KBM-7 (cell line): ENCODE measurements around the gene PCGF3.

Experiments used
- DNase-seq: peaks from one replicate; pipeline ENCODE4 v3.0.0-alpha.2; 2015
- in situ Hi-C: fragments of 300-500 bp; cut with MboI; formaldehyde crosslinking; loops from 2 replicates; pipeline ENCODE4 v1.14.3; 2020; ENCODE audit warnings: low sequenced_read_pairs, low pct_unique_long_range_greater_than_20kb, mixed read lengths

The PCGF3 gene, protein sequence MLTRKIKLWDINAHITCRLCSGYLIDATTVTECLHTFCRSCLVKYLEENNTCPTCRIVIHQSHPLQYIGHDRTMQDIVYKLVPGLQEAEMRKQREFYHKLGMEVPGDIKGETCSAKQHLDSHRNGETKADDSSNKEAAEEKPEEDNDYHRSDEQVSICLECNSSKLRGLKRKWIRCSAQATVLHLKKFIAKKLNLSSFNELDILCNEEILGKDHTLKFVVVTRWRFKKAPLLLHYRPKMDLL

DNA sequence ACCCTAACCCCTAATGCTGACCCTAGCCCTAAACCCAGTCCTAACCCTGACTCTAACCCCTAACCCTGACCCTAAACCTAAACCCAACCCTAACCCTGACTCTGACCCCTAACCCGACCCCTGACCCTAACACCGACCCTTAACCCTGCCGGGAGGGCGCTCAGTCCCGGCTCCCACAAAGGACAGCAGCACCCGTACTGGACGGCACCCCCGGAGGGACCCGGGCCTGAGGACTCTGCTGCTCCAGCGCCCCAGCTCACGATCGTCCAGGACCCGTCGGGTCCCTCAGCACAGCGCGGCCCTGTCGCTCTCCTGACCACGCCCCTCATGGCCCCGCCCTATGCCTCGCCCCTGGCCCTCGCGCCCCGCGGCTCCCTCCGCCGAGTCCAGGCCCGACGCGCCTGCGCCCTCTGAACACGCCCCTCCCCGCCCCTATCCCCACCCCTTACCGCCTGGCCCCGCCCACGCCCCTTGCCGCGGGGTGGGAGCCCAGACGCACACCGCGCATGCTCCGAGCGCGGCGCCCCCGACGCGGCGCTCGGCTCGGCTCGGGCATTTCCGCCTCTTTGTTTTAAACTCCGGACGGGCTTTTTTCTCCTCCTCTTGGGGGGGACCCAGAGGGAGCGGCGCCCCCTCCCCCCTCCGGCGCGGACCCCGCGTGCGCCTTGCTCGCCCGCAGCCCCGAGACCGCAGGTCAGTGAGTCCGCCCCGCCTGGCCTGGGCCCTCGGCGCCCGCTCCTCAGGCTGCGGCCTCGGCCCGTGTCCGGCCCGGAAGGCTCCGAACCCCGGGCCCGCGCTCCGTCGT lies at the start of gene PCGF3:
Gene PCGF3, plus strand, starts transcription at position 555 of the 805 bp plus-strand sequence. CDS start 27,849 bp downstream, outside the sequence.
- DNase-seq = peak; percentile 79
- in situ Hi-C loops = no loop called here

DNA sequence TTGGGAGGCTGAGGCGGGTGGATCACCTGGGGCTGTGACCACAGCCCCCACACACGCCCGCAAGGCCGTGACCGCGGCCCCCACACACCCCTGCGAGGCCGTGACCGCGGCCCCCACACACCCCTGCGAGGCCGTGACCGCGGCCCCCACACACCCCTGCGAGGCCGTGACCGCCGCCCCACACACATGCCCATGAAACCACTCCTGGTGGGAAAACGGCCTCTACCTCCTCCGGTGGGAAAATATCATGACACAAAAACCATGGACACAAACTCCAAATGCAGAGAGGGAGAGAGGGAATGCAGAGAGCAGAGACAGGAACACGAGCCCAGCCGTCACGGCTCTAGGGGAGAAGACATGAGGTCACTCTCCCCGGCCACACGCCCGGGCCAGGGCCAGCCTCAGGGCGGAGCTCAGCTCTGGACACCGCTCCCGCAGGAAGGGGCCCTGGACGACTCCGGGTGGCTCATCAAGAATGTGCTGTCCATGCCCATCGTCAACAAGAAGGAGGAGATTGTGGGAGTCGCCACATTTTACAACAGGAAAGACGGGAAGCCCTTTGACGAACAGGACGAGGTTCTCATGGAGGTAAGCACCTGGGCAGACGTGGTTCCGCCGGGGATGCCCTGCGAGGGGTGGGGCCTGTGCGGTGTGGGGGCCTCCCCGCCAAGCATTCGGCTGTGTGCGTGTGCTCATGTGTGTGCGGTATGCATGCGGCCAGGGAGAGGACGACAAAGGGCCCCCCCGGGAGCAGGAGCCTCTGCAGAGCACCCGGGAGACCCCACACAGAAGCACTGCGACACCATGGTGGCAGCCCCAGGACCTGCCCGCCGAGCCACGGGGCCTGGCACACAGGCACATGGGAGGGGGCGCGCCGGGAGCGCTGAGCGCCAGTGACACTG lies 48.9 kb upstream of the PCGF3 start:
- in situ Hi-C loops = no loop called here

DNA sequence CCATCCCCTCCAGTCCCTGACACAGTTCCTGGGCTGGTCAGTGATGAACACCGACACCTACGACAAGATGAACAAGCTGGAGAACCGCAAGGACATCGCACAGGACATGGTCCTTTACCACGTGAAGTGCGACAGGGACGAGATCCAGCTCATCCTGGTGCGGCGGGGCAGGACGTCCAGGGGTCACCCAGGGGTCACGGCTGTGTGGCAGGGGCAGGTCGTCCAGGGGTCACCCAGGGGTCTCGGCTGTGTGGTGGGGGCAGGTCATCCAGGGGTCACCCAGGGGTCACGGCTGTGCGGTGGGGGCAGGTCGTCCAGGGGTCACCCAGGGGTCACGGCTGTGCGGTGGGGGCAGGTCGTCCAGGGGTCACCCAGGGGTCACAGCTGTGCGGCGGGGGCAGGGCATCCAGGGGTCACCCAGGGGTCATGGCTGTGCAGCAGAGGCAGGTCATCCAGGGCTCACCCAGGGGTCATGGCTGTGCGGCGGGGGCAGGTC lies 48.2 kb upstream of the PCGF3 start:
- in situ Hi-C loops = no loop called here
- DNase-seq = no peak

More for the DNA sequence above, 48.9 kb upstream of the PCGF3 start:
- no peak for DNase-seq

DNA sequence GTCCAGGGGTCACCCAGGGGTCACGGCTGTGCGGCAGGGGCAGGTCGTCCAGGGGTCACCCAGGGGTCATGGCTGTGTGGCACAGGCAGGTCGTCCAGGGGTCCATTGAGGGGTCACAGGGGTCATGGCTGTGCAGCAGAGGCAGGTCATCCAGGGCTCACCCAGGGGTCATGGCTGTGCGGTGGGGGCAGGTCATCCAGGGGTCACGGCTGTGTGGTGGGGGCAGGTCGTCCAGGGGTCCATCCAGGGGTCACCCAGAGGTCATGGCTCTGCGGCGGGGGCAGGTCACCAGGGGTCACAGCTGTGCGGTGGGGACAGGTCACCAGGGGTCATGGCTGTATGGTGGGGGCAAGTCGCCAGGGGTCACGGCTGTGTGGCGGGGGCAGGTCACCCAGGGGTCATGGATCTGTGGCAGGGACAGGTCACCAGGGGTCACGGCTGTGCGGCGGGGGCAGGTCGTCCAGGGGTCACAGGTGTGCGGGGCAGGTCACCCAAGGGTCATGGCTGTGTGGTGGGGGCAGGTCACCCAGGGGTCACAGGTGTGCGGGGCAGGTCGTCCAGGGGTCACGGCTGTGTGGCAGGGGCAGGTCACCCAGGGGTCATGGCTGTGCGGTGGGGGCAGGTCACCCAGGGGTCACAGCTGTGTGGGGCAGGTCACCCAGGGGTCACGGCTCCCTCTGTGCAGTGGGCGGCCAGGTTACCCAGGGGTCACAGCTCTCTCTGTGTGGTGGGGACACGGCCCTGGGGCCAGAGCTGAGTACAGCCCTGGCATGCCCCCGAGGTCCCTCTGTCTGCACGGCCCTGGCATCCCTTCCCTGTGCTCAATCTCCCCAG lies 47.6 kb upstream of the PCGF3 start:
- in situ Hi-C loops = no loop called here
- DNase-seq = no peak

DNA sequence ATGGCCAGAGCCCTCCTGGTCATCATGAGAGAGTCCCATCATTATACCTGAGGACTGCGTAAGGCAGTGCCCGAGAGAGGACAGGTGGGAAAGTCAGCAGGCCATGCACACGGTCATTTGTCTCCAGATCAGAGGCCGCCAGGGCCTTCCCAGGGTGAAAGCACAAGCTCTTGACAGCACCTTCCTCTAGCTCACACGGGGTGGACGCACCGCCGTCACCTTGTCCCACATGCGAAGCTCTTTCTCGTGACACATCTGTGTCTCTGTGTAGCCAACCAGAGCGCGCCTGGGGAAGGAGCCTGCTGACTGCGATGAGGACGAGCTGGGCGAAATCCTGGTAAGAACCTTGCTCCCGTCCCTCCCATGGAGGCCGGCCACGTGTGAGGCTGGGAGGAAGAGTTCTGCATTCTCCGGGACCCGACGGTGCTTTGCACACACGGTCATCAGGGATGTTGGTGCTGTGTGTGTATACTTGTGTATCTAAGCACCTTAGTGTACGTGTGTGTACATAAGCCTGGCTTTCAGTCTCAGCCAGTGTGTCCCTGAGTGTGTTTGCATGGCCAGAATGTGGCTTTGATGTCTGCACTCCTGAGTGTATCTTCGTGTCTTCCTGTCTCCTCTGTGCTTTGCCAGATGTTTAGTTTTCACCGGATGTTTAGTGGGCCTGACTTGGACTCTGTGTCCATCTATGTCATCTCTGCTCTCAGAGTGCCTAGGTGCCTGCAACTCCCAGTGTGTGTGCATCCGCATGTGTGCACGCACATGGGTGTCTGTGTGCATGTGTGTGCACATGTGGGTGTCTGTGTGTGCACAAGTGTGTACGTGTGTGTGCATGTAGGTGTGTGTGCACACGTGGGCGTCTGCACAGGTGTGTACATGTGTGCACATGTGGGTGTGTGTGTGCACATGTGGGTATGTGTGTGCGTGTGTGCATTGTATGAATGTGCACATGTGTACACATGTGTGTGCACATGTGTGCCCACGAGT lies 46.7 kb upstream of the PCGF3 start:
- DNase-seq = no peak
- in situ Hi-C loops = no loop called here

DNA sequence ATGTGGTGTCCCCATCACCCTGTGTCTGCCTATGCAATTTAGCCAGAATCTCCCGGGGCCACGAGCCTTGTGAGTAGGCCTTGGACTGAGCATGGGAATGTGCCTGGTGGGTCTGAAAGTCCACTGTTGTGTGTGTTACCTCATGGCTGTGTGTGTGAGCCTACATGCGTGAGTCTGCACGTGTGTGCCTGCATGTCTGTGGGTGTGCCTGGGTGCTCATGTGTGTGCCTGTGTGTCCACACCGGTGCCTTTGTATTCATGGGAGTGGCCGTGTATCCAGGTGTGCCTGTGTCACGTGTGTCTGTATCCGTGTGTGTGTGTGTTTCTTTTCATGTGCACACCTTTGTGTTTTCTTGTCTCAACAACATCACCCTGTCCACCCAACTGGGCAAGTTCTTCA lies 45.8 kb upstream of the PCGF3 start:
- DNase-seq = no peak
- in situ Hi-C loops = no loop called here

DNA sequence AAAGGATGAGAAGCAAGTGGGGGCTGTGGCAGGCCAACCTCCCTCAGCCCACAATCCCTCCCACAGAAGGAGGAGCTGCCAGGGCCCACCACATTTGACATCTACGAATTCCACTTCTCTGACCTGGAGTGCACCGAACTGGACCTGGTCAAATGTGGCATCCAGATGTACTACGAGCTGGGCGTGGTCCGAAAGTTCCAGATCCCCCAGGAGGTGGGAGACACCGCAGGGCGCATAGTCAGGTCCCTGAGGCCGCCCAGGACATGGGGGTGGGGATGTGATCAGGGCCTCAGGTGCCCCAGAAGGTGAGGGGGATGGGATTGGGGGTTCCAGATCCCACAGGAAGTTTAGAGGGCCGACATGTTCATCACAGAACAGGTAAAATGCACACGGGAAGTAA lies 45.2 kb upstream of the PCGF3 start:
- in situ Hi-C loops = no loop called here
- DNase-seq = no peak

DNA sequence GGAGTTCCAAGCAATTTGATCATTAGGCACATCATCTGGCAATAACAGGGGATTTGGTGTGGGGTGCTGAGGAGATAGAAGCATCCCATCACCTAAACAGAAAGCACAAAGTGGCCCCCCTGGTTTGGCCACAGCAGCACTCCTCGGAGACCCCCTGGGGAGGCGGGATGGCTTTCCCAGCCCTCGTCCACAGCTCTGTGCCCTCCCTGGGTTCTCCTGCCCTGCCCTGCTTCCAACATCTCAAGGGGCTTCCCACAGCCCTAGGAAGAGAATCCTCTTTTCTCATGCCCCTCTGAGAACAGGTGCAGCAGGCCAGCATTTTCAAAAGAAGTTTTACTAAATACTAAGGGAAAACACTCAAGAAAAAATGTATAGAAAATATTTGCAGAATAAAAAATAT lies 44.4 kb upstream of the PCGF3 start:
- in situ Hi-C loops = no loop called here
- no peak for DNase-seq

DNA sequence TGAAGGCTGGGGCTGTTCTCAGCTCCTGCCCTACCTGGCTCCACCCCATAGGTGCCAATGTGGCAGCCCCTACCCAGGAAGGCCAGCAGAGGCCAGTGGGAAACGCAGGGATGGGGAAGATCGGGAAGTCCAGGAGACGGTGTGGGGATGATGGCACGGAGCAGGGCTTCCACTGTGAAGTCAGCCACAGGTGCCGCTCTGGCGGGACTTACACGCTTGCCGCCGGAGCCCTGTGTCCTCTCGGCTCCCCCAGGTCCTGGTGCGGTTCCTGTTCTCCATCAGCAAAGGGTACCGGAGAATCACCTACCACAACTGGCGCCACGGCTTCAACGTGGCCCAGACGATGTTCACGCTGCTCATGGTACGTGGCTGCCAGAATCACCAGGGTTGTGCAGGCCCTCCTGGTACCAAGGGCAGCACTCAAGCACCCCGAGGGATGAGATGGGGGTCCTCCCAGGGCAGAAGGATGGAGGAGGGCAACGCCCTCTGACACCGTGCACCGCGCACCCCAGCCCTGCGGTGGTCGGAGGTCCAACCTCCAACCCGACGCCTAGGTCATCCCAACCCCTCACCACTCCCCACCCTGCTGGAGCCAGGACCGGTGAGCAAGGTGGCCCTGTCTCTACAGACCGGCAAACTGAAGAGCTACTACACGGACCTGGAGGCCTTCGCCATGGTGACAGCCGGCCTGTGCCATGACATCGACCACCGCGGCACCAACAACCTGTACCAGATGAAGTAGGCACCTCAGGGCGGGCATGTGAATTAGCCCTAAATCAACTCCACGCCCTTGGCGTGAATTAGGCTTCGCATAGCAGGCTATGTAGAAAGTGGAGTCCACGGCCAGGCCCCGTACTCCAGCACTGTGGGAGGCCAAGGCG lies 43.5 kb upstream of the PCGF3 start:
- in situ Hi-C loops = no loop called here
- no peak for DNase-seq

DNA sequence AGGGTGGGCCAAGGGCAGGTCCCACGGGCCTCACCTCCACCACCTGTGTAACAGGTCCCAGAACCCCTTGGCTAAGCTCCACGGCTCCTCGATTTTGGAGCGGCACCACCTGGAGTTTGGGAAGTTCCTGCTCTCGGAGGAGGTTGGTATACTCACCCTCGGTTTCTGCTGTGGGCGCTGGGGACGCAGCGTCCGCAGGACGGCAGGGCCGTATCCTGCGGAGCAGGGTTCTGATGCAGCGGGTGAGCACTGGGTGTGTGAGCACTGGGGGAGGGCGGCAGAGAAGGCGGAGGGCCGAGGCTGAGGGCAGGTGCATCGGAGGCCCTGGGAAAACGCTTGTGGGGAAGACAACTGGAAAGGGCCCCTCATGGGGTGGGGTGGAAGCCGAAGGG lies 42.6 kb upstream of the PCGF3 start:
- DNase-seq = no peak
- in situ Hi-C loops = no loop called here

DNA sequence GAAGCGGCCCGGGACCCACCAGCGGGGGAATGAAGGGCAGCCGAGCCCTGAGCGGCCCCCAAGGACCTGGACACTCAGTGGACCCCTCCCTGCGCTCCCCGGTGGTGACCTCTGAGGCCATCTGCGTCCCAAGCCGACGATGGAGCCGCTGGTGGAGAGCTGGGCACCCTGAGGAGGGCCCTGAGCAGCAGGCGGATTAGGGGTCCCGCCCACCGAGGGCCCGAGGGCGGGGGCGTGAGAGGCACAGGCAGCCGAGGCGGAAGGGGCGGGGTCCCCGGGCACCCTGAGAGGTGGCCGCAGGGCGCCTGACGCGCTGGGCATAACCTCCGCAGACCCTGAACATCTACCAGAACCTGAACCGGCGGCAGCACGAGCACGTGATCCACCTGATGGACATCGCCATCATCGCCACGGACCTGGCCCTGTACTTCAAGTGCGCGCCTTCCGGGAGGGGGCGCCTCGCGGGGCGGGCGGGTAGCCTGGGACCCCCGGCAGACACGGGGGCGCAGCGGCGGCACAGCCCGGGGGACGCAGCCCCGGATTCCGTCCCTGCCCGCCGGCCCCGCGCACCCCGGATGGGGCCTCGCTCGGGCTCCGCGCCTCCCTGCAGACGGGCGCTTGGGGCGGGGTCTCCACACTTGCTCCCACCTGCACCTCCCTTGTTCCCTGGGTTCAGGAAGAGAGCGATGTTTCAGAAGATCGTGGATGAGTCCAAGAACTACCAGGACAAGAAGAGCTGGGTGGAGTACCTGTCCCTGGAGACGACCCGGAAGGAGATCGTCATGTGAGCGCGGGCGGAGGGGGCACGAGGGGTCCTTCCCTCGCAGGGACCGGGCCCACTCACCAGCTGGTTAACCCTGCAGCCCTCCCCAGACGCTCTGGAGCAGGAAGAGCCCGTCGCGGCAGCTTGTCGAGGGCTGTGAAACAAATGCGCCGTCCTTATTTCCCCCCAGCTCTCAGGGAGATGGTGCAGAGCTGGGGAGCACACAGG lies 41.9 kb upstream of the PCGF3 start:
- DNase-seq = no peak
- in situ Hi-C loops = no loop called here

DNA sequence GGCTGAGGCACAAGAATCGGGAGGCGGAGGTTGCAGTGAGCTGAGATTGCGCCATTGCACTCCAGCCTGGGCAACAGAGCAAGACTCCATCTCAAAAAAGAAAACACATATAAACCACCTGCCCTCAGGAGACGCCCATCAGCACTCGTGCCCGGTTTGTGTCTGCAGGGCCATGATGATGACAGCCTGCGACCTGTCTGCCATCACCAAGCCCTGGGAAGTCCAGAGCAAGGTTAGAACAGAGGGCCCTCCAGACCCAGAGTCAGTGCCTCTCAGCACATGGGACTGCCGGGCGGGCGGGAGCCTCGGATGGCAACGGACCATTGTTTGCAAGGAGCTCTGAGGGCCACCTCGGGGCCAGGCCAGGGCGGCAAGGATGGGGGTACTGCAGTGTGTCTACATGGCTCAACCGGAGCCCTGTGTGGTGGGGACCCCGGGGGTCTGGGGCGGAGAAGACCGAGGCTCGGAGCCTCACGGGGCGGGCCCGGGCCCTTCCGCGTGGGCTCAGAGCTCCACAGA lies 40.9 kb upstream of the PCGF3 start:
- in situ Hi-C loops = no loop called here
- DNase-seq = no peak

DNA sequence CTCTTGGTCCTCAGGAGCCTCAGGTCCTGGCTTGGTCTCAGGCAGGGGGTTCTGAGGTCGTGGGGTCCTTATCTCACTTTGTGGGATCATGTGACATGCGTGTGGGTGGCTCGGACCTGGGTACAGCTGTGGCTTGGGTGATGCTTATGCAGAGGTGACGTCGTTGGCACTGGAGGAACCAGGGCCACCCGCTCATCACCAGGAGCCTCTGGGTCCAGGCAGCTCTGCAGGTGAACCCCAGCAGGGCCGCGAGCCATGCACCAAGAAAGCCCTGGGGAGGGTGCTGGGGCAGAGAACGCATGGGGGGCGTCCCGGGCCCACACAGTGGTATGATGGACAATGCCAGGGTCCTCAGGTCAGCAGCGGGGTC lies 40.3 kb upstream of the PCGF3 start:
- in situ Hi-C loops = no loop called here
- DNase-seq = no peak

DNA sequence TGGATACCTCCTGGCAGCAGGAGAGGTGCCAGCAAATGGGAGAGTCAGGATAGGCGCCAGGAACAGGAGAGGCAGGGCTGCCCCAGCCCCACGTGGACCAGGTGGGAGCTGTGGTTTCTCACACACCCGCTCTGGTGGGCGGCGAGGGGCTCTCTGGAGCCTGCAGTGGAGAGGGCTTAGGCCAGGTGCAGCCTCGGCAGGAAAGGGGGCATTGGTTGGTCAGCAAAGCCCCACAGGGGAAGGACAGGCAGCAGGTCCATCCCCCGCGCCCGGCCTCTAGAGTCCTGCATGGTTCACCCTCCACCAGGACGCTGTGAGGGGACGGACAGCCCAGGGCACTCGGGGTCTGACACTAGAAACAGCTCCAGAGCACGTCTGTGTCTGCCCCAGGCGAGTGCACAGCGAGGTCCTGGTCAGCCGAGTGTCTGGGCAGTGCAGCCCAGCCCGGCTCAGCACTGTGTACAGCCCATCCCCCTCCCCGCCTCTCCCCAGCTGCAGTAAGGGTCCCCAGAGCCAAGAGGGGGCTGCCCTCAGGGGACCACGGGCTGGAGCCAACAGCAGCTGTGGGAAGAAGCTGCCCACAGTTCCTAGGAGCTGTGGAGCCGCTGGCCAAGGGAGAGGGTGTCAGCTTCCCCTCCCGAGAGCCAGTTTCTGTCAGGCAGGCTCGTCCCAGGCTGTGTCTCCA lies 39.7 kb upstream of the PCGF3 start:
- DNase-seq = no peak
- in situ Hi-C loops = no loop called here

DNA sequence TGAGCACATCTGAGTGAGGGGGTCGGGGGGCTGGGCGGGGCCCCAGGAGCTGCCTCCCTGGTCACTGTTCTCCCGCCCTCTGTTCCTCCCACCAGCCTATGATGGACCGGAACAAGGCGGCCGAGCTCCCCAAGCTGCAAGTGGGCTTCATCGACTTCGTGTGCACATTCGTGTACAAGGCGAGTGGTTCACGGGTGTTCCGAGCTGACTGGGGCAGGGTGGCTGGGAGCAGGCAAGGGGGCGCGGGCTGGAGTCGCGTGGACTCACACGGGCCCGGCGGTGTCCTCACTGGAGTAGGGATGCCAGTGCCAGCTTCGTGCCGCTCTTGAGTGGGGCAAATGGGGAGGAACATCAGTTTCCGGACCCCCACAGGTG lies 39.2 kb upstream of the PCGF3 start:
- in situ Hi-C loops = no loop called here
- DNase-seq = no peak
